T-helper 1 cell treated with Interleukin-12 subunit alpha and Interleukin-12 subunit beta and Interleukin-4 antibody, amounts not matched to agents 30 ng/mL and 1 ng/mL, for 36 hours (primary cell): ENCODE results near the gene ARHGAP29. TPM values are rescaled to one million over a fixed set of nuclear protein-coding genes. Genes with fewer than 3 reads are reported as not detected.

Experiments
- intact Hi-C: fragments of 100-400 bp; cut with micrococcal nuclease; formaldehyde crosslinking; loops from one replicate; pipeline ENCODE4 v1.15.1; 2024
- total RNA-seq: library from RNA; stranded (reverse); gene quantifications from 2 replicates; pipeline ENCODE4 v1.2.3, GENCODE V29; 2022

The ARHGAP29 gene
- total RNA-seq, 1 donor from 2014 or later = 0.02 TPM

DNA sequence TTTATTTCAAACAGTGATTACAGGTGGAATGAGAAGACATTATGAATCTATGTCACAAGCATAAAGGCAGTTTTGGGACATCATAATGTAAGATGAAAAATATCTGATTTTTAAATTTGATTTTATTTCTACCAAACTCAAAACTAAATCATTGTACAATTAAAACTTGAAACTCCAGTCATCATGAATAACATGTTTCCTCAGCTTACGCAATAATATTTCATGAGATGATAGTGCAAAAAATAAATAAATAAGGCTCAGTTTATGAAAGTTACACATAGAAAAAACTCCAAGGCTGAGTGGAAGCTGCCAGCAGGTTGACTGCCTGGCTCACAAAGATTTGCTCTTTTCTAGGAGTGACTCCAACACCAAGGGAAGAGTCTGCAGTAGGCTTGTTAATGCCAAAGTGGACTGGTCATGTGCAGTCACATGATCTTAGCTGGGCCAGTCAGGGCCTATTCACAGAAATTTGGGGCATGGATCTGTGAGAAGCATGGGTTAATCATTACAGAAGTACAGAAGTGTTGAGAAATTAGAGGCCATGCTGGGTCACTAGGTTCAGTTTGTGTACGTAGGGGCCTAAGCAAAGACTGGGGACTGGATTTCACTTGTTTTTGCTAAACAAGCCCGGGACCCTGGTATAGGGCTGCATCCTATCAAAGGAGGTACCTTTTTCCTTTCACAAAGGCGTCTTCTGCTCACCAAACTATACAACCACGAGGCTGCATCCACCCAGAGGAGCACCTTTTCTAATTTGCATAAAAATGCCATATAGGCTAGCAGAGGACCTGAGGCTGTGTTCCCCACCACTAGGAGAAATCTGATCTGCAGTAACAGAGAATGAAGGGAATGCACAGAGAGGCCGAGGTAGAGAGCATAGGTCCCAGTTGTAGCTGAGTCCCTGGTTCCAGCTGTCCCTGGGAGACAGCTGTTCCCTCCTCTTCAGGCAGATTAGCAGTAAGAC lies 111.6 kb downstream of the ARHGAP29 start:
- intact Hi-C loops = no loop called here

- intact Hi-C loops = no loop called here
Observed at GRCh38 chr1:94124538-94124937, 112.8 kb downstream of the ARHGAP29 start.

DNA sequence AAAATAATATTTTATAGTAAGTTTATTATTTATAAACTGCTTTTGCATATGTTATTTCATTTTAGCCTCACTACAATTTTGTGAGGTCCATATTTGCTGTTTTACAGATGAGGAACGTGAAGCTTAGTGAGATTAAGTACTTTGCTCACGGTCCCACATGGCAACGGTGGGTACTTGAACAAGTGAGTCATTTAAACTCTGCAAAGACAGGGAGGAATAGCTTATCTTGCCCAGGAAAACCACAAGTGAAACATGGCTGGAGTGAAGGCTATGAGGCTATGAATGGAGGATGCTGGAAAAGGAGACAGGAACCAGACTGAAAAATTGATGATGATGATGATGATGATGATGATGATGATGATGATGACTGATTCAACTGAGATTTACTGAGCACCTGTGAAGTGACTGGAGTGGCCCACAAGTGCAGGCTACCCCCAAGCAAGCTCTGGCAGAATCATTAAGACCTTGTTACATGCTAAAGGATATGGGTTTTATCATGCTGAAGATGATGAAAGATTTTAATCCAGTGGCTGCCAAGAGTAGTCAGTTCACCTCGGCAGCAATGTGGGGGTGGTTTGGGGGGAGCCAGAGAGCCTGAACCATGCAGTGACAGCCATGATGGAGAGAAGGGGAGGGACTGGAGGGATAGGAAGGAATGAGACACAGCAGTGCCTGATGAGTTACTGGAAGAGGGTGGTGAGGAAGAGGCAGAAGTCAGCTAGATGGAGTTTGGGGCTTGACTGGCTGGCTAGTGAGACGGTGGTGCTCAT lies 115.0 kb downstream of the ARHGAP29 start:
- intact Hi-C loops = no loop called here

Other genes starting within 250 kb of the ARHGAP29 start
- gene ABCA4, start 116.4 kb downstream of the ARHGAP29 start, total RNA-seq = 0.07 and 0.25 TPM in 2 replicates
- gene ABCD3, start 180.8 kb upstream of the ARHGAP29 start, total RNA-seq = 23.4 and 23.6 TPM in 2 replicates